IMR-90 (cell line): ENCODE data around the gene DNAH6. TPM values are rescaled to one million over a fixed set of nuclear protein-coding genes. Genes with fewer than 3 reads are reported as not detected.
A peak's percentile ranks its signal among the peaks of the same experiment; 100 is the strongest.

Source experiments
- ATAC-seq: fragments of 200-7000 bp; cut with Tn5 transposase; 2 replicates; pipeline ENCODE4 v1.9.1; 2020; ENCODE audit warnings: low read depth, mild to moderate bottlenecking, moderate library complexity
- BruUV-seq: library from RNA; stranded (reverse); fragments of 400-500 nt; replicated peaks from 2 replicates; lab custom pipeline; 2021; lab: Mats Ljungman, UMichigan
- CTCF ChIA-PET: fragments of 300-600 bp; formaldehyde crosslinking; extraction: SDS; loops from one replicate; lab custom pipeline; 2021; ENCODE audit warnings: antibody characterized with exemption; lab: Yijun Ruan, JAX
- POLR2A ChIA-PET: fragments of 300-600 bp; sonication (Branson Sonifier 250); formaldehyde crosslinking; loops from one replicate; lab custom pipeline; 2022; ENCODE audit warnings: antibody characterized with exemption; ENCODE audit not compliant: unreplicated experiment; lab: Charles Lee
- DNase-seq: peaks from one replicate; pipeline ENCODE4 v3.0.0; 2013
- H2AFZ ChIP-seq: replicated peaks from 2 replicates; pipeline ENCODE3; 2013; ENCODE audit warnings: low read length, mild to moderate bottlenecking; ENCODE audit not compliant: poor library complexity
- H2AK5ac ChIP-seq: 2 replicates; pipeline ENCODE4 v1.6.1; 2013; ENCODE audit warnings: low read depth, low read length, inconsistent platforms
- H2AK9ac ChIP-seq: replicated peaks from 2 replicates; pipeline ENCODE3; 2013; ENCODE audit warnings: mild to moderate bottlenecking, low read depth, low read length, moderate library complexity; ENCODE audit not compliant: poor library complexity
- H2BK120ac ChIP-seq: 2 replicates; pipeline ENCODE4 v1.6.1; 2013; ENCODE audit warnings: low read depth, low read length, inconsistent platforms
- H2BK15ac ChIP-seq: 3 replicates; pipeline ENCODE4 v1.6.1; 2013; ENCODE audit warnings: low read depth, low read length, inconsistent platforms
- H2BK20ac ChIP-seq: 2 replicates; pipeline ENCODE4 v1.6.1; 2013; ENCODE audit warnings: low read depth, mild to moderate bottlenecking, inconsistent platforms, low read length, moderate library complexity
- H2BK5ac ChIP-seq: 2 replicates; pipeline ENCODE4 v1.6.1; 2013; ENCODE audit warnings: mild to moderate bottlenecking, low read depth, low read length, inconsistent platforms; ENCODE audit not compliant: poor library complexity, severe bottlenecking
- H3K14ac ChIP-seq: replicated peaks from 2 replicates; pipeline ENCODE4 v1.6.1; 2013; ENCODE audit warnings: low read depth, low read length, inconsistent platforms
- H3K18ac ChIP-seq: 2 replicates; pipeline ENCODE4 v1.6.1; 2013; ENCODE audit warnings: low read depth, low read length, control low read depth
- H3K23ac ChIP-seq: 2 replicates; pipeline ENCODE4 v1.6.1; 2013; ENCODE audit warnings: low read depth, low read length, inconsistent platforms
- H3K27ac ChIP-seq: 2 replicates; pipeline ENCODE4 v1.5.1; 2013; ENCODE audit warnings: mild to moderate bottlenecking, control low read depth, low read length; ENCODE audit not compliant: insufficient read depth
- H3K27me3 ChIP-seq: 2 replicates; pipeline ENCODE4 v1.6.1; 2013; ENCODE audit warnings: low read length; ENCODE audit not compliant: control insufficient read depth, insufficient read depth
- H3K36me3 ChIP-seq: 2 replicates; pipeline ENCODE4 v1.6.1; 2013; ENCODE audit warnings: low read length, mixed read lengths; ENCODE audit not compliant: control insufficient read depth, insufficient read depth
- H3K4ac ChIP-seq: 2 replicates; pipeline ENCODE4 v1.6.1; 2013; ENCODE audit warnings: low read depth, low read length, inconsistent platforms
- H3K4me1 ChIP-seq: 2 replicates; pipeline ENCODE4 v1.6.1; 2013; ENCODE audit warnings: low read length, mixed read lengths; ENCODE audit not compliant: control insufficient read depth, insufficient read depth
- H3K4me2 ChIP-seq: 2 replicates; pipeline ENCODE4 v1.6.1; 2013; ENCODE audit warnings: low read depth, mild to moderate bottlenecking, control low read depth, low read length, moderate library complexity
- H3K4me3 ChIP-seq: 2 replicates; pipeline ENCODE4 v1.5.1; 2013; ENCODE audit warnings: low read depth, mild to moderate bottlenecking, control low read depth, low read length, moderate library complexity; ENCODE audit not compliant: insufficient read depth
- H3K56ac ChIP-seq: 2 replicates; pipeline ENCODE4 v1.6.1; 2013; ENCODE audit warnings: low read length, inconsistent platforms; ENCODE audit not compliant: insufficient read depth; ENCODE audit errors: extremely low read depth
- H3K79me1 ChIP-seq, 2 experiments: 2 replicates each; pipeline ENCODE4 v1.6.1; 2013; ENCODE audit warnings: low read length in 2 of 2, inconsistent platforms in 1 of 2, low read depth in 1 of 2
- H3K9ac ChIP-seq: 2 replicates; pipeline ENCODE4 v1.6.1; 2013; ENCODE audit warnings: low read depth, low read length, control low read depth
- H3K9me1 ChIP-seq: 2 replicates; pipeline ENCODE4 v1.6.1; 2013; ENCODE audit warnings: low read length, inconsistent platforms; ENCODE audit not compliant: insufficient read depth
- H3K9me3 ChIP-seq: 2 replicates; pipeline ENCODE4 v1.6.1; 2013; ENCODE audit warnings: low read length; ENCODE audit not compliant: control insufficient read depth, insufficient read depth
- H4K20me1 ChIP-seq: 2 replicates; pipeline ENCODE4 v1.6.1; 2013; ENCODE audit warnings: low read length, inconsistent platforms; ENCODE audit not compliant: insufficient read depth
- H4K5ac ChIP-seq: 2 replicates; pipeline ENCODE4 v1.6.1; 2013; ENCODE audit warnings: mild to moderate bottlenecking, low read depth, low read length, control low read depth
- H4K8ac ChIP-seq, 2 experiments: 2 replicates each; pipeline ENCODE4 v1.6.1; 2013; ENCODE audit warnings: low read depth in 2 of 2, low read length in 2 of 2, control low read depth in 1 of 2, inconsistent platforms in 1 of 2
- H4K91ac ChIP-seq: 2 replicates; pipeline ENCODE4 v1.6.1; 2013; ENCODE audit warnings: low read depth, low read length, inconsistent platforms; ENCODE audit not compliant: insufficient read depth
- BHLHE40 ChIP-seq: fragments of 150-350 bp; IDR thresholded peaks from 2 replicates; pipeline ENCODE4 v1.6.1; 2016; ENCODE audit warnings: mild to moderate bottlenecking, low read depth, low read length
- FOS ChIP-seq: fragments of 150-350 bp; IDR thresholded peaks from 2 replicates; pipeline ENCODE4 v1.6.1; 2016; ENCODE audit warnings: low read depth, low read length
- MAZ ChIP-seq: IDR thresholded peaks from 2 replicates; pipeline ENCODE4 v1.6.1; 2012; ENCODE audit warnings: low read depth, mild to moderate bottlenecking, low read length, improper control_type of control experiment, moderate library complexity, borderline replicate concordance
- NFE2L2 ChIP-seq: fragments of 150-350 bp; IDR thresholded peaks from 2 replicates; pipeline ENCODE4 v1.6.1; 2016; ENCODE audit warnings: low read depth, mild to moderate bottlenecking, low read length
- POLR2A ChIP-seq: IDR thresholded peaks from 2 replicates; pipeline ENCODE4 v1.6.1; 2012; ENCODE audit warnings: mild to moderate bottlenecking, low read depth, low read length
- RAD21 ChIP-seq: IDR thresholded peaks from 2 replicates; pipeline ENCODE4 v1.6.1; 2012; ENCODE audit warnings: low read length, improper control_type of control experiment
- SMC3 ChIP-seq: fragments of 150-350 bp; IDR thresholded peaks from 2 replicates; pipeline ENCODE4 v1.6.1; 2016; ENCODE audit warnings: low read depth, mild to moderate bottlenecking, antibody characterized with exemption, low read length, moderate library complexity
- whole genome bisulfite sequencing, 2 experiments: methylation state at CpG; one replicate each; pipeline versions ENCODE4 v1.1.5 to v1.1.7; 2013; ENCODE audit warnings: missing lambda C conversion rate in 2 of 2; ENCODE audit not compliant: insufficient read length in 1 of 2; ENCODE audit errors: extremely low coverage in 2 of 2; 5-methylcytosine and 5-hydroxymethylcytosine counted together
- dilution Hi-C: fragments of 300-500 bp; cut with HindIII; formaldehyde crosslinking; loops from one replicate; pipeline ENCODE4 v1.14.3; 2018; ENCODE audit warnings: low sequenced_read_pairs; ENCODE audit not compliant: unreplicated experiment
- in situ Hi-C: fragments of 300-500 bp; cut with MboI; formaldehyde crosslinking; loops from 3 replicates; pipeline ENCODE4 v1.14.3; 2019; ENCODE audit warnings: low sequenced_read_pairs, inconsistent platforms, mixed read lengths
- intact Hi-C: fragments of 100-400 bp; cut with micrococcal nuclease; formaldehyde crosslinking; loops from 2 replicates; pipeline ENCODE4 v1.10.0; 2022
- polyA plus RNA-seq, 3 experiments: library from polyadenylated mRNA; depleted of rRNA; stranded (reverse); fragments of >200 nt; gene quantifications; 2 replicates each; pipeline ENCODE4 v1.2.3, GENCODE V29; 2012; ENCODE audit warnings: low replicate concordance in 1 of 3
- total RNA-seq: library from RNA; depleted of rRNA; stranded (reverse); fragments of >200 nt; gene quantifications from 2 replicates; pipeline ENCODE4 v1.2.3, GENCODE V29; 2012
- TF ChIP-seq, protein P1 (sequence below): conservative IDR thresholded peaks from 2 replicates; pipeline ENCODE4 v1.5.1; 2012; ENCODE audit warnings: mild to moderate bottlenecking, low read depth, low read length, improper control_type of control experiment

Gene DNAH6
- total and polyA plus RNA-seq, 2 of the 4 experiments (the other 2 are of a cell fraction) = under 0.01 to 0.07 TPM

DNA sequence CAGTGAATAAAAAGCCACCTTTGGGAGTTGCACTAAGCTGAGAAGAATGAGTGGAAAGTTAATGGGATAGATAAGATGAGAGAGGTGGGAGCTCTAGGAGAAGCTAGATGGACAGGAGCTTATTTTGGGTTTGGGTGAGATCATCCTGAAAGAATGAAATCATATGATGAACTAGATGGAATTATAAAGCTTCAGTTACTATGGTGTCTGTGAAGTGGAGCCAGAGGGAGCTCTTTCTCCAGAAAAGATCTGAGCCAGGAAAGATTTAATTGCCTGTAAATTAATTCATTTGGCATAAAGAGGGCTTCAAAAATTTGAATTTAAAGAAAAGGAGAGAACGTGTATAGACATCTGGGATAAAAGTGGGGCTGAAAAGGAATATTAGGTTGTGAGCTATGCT is 10.3 kb downstream of the DNAH6 start:
- no TSS peak for BruUV-seq
- H3K36me3 ChIP-seq = no peaks in the 10 kb centered on the region
- H2AFZ ChIP-seq = no peak overlapping the region
- ChIA-PET POLR2A (no interaction called here), CTCF (interaction anchor here (0.6 to 1.1 kb wide), 6 partner anchors 10 to 503 kb away, joined by 3 to 4 read pairs (median 3); partner anchors contain the start of gene DNAH6)
- H2AK5ac ChIP-seq = no peak overlapping the region
- H4K20me1 ChIP-seq = no peaks in the 10 kb centered on the region
- H3K4me3 ChIP-seq = no peak overlapping the region
- H3K4me2 ChIP-seq = no peak overlapping the region
- no peaks in the 10 kb centered on the region for H3K4me1 ChIP-seq
- peaks cover 6% of the 10 kb centered on the region; the same call in 1 of the 2 replicates for H3K27me3 ChIP-seq
- H3K4ac ChIP-seq = no peak overlapping the region
- H2BK20ac ChIP-seq = no peak overlapping the region
- H3K23ac ChIP-seq = no peak overlapping the region
- no peaks in the 10 kb centered on the region for H3K9me3 ChIP-seq
- ATAC-seq (peak; percentile 46; the same call in 1 of the 2 replicates), DNase-seq (peak; percentile 23)
- no peak overlapping the region for H3K18ac ChIP-seq
- no peak overlapping the region for H4K91ac ChIP-seq
- no peak overlapping the region for H2BK120ac ChIP-seq
- no peak overlapping the region for H3K14ac ChIP-seq
- in situ Hi-C loops (no loop called here), intact Hi-C loops (no loop called here), dilution Hi-C loops (no loop called here)
- H2BK15ac ChIP-seq = no peak overlapping the region
- no peak overlapping the region for H3K27ac ChIP-seq
- no peak overlapping the region for H3K56ac ChIP-seq
- H2AK9ac ChIP-seq = no peak overlapping the region
- no peak overlapping the region for H2BK5ac ChIP-seq
- no peak overlapping the region for H4K5ac ChIP-seq
- no peaks in the 10 kb centered on the region for H3K9me1 ChIP-seq
- WGBS, 2 experiments = 71% methylated on average over 1 of the region's 1 CpG; no CpG with 5 or more reads in 1 of the 2 experiments
- no peaks in the 10 kb centered on the region for H3K79me1 ChIP-seq
- H3K9ac ChIP-seq = no peak overlapping the region
- H4K8ac ChIP-seq = no peak overlapping the region
- TF ChIP-seq BHLHE40 (no peak), POLR2A (no peak), MAZ (no peak), FOS (no peak), NFE2L2 (no peak), RAD21 (peak; percentile 42), SMC3 (peak; percentile 43)
- TF ChIP-seq, protein P1, sequence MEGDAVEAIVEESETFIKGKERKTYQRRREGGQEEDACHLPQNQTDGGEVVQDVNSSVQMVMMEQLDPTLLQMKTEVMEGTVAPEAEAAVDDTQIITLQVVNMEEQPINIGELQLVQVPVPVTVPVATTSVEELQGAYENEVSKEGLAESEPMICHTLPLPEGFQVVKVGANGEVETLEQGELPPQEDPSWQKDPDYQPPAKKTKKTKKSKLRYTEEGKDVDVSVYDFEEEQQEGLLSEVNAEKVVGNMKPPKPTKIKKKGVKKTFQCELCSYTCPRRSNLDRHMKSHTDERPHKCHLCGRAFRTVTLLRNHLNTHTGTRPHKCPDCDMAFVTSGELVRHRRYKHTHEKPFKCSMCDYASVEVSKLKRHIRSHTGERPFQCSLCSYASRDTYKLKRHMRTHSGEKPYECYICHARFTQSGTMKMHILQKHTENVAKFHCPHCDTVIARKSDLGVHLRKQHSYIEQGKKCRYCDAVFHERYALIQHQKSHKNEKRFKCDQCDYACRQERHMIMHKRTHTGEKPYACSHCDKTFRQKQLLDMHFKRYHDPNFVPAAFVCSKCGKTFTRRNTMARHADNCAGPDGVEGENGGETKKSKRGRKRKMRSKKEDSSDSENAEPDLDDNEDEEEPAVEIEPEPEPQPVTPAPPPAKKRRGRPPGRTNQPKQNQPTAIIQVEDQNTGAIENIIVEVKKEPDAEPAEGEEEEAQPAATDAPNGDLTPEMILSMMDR = peak; percentile 48
